Effector CD8-positive, alpha-beta T cell (primary cell): ENCODE results near the gene ARHGAP23.
"Not testable (repeated sequence)": the region's sequence is repeated elsewhere in the genome, so short reads cannot be mapped to it uniquely, and the experiment has no call there.

Experiments used
- DNase-seq: peaks from one replicate; lab custom pipeline; 2025; lab: John Stamatoyannopoulos, UW

The ARHGAP23 gene

DNA sequence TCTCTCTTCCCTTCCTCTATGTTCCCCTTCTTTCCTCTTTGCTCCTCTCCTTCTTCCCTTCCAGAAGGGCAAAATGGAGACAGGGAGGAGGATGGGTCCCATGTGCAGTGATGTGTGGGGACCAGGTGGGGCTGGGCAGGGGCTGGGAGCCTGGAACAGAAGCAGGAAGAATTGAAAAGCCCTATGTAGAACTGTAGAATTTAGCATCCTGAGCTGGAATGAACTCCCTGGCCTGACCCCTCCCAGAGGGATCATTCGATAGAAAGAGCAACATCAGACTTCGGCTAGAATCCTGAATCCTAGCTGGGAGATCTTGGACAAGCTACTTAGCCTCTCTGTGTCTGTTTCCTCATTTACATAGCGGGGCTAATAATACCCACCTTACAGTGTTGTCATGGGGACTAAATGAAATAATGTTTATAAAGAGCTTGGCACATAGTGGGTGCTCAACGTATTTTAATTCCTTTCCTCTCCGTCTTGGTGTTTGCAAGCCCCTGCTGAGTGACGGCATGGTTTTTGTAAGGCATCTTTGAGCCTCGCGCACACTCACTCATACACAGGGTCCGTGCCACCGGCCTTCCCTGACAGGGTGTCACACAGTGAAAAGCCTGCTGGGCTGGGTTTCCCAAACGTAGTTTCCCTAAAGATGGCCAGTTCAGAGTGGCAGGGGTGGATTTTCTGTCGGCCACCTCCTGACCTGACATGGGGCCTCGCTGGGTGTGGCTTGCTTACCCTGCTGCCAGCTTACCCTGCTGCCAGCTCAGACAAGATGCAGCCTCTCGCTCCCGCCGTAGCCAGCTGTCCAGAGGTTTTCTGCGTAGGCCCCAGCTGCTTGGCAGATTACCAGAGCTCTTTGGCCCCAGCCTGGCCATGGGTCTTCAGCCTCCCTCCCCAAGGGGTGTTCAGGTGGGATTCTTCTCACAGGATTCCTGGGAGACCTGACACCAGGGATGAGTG is 6.1 kb upstream of the ARHGAP23 start:
- DNase-seq = no peak

- DNase-seq = no peak
These were observed 3.8 kb upstream of the ARHGAP23 start for GRCh38 chr17:38424297-38424972.

DNA sequence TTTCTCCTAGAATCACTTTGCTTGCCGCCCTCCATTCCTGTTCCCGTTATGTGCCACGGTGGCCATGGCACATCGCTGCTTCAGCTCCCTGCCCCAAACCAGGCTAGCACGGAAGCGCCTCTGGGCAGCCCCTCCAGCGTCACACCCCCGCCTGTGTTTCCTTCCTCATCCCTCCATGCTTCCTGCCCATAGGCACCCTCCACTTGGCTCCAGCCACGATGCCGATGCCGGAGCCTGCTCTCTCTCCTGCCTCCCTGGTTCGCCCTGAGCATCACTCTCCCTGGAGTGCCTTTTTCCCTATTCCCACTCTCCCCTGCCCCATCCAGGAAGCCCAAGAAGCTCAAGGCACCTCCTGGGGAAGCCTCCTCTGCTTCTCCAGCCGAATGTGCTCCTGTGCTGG is 3.2 kb upstream of the ARHGAP23 start:
- no peak for DNase-seq

GRCh38 chr17:38425744-38426143 is 2.5 kb upstream of the ARHGAP23 start:
- no peak for DNase-seq

DNA sequence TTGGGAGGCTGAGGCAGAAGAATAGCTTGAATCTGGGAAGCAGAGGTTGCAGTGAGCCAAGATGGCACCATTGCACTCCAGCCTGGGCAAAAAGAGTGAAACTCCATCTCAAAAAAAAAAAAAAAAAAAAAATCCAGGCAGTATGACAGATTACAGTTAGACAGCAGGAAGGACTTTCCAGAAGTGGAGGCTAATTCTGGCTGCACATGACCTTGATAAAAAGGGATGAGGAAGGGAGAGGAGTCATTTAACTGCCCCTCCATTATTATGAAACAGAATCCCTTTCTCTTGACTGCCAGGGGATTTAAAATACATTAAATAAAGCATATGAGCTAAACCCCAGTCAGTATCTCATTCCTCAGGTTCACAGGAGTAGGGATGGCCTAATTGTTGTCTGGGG is 1.8 kb upstream of the ARHGAP23 start:
- DNase-seq = no peak

DNA sequence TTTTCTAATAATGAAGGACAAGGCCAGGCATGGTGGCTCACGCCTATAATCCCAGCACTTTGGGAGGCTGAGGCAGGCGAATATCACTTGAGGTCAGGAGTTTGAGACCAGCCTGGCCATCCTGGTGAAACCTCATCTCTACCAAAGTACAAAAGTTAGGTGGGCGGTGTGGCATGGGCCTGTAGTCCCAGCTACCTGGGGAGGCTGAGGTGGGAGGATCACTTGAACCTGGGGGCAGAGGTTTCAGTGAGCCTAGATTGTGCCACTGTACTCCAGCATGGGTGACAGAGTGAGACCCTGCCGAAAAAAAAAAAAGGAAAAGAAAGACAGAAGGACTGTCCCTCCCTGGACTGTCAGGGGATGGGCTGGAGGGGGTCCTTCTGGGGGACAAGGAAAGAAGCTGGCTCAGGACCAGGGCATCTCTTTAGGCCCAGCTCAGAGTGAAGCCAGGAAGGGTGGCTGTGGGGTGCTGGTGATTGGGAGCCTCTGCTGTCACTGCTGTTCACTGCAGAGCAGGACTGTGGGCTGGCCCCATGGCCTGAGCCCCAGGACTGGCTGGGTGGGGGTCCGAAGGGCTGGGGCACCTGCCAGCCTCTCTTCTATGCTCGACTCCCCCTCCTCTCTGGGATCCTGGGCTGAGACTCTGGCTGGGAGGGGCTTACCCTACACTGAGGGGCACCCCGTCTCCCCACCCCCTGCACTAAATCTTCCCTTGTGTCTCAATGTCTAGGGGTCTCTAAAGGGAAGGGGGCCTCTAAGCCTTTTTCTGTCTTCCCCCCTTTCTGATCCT is 909 bp upstream of the ARHGAP23 start:
- no peak for DNase-seq

- no peak for DNase-seq
These were observed 543 bp downstream of the ARHGAP23 start for GRCh38 chr17:38428643-38429371.

DNA sequence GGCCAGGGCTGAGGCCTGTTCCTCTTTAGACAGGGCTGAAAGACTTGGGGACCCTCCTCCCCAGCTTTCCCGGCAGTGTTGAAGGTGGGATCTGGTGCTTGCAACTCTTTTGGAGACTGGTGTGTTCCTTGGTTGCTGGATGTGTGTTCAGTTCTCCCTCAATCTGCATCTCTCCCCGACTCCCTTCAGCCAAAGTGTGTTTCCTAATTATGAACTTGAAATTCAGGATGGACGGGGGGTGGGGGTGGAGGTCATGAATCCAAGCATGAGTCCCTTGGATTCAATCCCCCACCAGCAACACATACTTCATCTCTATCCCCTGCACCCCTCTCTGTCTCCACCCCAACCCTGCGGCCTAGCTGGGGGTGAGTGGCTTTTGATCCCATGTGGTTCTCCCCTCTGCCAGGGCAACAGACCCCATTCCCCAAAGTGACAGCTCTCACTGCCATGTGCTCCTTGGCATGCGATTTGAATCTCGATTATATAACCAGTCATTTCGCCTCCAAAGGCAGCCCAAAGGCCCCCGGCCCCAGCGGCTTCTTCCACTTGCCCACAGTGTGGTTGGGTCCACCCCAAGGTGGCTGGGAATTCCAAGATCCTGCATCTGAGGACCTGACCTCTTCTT is 1.3 kb downstream of the ARHGAP23 start:
- DNase-seq = no peak

DNA sequence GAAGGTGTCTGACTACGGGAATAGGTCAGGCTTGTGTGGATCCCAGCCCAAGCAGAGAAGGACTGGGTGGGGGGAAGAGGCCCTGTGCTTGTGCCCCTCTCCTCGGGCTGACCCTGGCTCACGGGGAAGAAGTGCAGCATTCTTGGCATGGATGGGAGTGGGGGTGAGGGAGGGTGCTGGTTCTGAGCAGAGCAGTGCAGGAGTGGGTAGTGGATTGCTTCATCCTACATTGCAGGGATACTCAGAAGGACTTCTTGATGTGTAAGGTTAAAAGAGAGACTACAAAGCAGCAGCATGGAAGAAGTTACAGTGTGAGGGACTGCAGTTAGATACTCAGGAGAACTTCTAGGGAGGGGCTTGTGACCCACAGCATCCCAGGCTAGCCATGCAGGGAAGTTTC is 2.1 kb downstream of the ARHGAP23 start:
- no peak for DNase-seq

GRCh38 chr17:38430822-38431221 is 2.6 kb downstream of the ARHGAP23 start:
- no peak for DNase-seq

GRCh38 chr17:38431346-38432145 is 3.3 kb downstream of the ARHGAP23 start:
- no peak for DNase-seq

GRCh38 chr17:38434178-38434665 is 6.0 kb downstream of the ARHGAP23 start:
- no peak for DNase-seq

DNA sequence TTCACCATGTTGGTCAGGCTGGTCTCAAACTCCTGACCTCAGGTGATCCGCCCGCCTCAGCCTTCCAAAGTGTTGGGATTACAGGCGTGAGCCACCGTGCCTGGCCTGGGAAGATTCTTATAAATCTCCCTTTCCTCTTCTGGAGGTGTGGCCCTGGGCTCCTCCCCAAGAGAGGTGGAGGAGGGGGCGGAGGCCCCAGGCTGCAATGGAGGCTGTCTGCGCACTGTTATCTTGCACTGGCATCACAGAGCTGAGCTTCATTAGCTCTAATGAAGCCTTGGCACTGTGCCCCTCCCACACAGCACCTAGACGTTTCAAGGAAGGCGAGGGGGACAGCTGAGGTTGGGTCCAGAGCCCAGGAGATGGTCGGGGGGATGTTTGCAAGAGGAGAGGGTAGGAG is 7.5 kb downstream of the ARHGAP23 start:
- no peak for DNase-seq

GRCh38 chr17:38436386-38436785 is 8.1 kb downstream of the ARHGAP23 start:
- DNase-seq = no peak

DNA sequence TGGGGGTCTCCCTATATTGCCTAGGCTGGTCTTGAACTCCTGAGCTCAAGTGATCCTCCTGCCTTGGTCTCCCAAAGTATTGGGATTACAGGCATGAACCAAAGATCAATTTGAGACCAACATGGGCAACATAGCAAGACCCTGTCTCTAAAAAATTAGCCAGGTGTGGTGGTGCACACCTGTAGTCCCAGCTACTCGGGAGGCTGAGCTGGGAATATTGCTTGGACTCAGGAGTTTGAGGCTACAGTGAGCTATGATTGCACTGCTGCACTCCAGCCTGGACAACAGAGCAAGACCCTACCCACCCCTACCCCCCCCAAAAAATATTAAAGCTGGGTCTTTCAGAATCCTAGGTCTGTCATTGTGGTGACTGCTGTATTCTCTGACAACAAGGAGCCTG is 9.0 kb downstream of the ARHGAP23 start:
- not testable (repeated sequence) for DNase-seq

DNA sequence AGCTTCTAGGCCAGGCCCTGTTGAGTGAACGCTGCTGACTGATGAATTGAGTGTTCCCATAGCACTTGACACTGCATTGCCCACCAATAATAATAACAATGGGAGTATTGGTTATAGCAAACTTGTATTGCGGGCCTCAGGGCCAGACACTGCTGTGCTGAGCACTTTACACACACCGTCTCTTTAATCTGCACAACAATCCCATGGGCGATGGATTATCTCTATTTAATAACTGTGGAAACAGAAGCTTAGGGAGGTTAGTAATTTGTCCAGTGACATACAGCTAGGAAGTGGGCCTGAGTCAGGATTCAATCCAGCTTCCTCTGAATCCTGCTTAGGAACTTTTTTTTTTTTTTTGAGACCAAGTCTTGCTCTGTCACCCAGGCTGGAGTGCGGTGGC is 11.2 kb downstream of the ARHGAP23 start:
- DNase-seq = no peak

DNA sequence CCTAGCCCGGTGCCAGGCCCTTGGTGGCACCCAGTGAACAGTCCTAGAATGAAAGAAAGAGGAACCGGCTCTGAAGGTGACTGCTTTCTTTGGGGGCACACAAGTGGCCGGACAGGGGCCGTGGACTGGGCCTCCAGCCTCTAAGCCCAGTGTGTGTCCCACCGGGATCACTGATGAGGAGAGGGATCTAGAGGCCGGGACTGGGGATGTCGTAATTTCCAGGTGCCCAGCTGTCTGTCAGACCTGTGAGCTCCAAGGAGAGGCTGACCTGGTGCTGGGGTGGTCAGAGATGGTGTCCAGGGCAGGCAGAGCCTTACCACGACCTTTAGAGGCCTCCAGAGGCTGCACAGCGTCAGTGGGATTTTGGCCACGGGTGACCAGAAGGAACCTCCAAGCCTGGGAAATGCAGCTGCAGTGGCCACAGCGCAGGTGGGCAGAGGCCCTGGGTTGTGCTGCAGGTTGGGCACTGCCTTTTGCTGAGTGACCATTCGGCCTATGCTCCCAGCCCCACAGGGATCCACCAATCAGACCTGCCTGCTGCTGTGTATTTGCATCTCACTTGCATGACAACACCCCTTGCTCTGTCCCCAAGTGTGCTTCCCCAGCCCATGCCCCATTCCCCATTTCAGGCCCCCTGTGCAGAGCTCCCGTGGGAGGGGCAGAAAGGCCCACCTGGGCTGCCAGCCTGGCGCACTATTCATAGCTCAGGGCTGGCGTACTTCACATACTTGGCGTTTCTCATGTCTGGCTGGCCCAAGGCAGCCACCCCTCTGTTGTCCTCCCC is 12.5 kb downstream of the ARHGAP23 start:
- no peak for DNase-seq

GRCh38 chr17:38441429-38442061 is 13.3 kb downstream of the ARHGAP23 start:
- no peak for DNase-seq

DNA sequence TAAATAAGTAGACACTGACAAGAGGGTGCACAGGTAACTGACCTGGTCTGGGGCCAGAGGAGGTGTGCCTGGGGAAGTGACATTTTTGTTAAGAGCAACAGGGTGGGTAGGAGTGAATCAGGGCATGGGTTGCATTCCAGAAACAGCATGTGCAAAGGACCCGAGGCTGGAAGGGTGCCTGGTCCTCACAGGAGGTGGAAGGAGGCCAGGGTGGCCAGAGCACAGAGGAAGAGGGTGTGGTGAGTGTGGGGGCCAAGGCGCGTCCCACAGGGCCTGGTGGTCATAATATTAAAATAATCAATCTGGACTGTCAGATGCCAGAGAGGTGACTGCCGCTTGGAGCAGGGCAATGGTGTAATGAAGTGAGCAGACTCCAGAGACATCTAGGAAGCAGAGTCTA is 14.3 kb downstream of the ARHGAP23 start:
- DNase-seq = no peak
